Neural cell (in vitro differentiated cells): ENCODE measurements around the gene PTGS2. TPM values are rescaled to one million over a fixed set of nuclear protein-coding genes. Genes with fewer than 3 reads are reported as not detected.

Experiments
- H2AFZ ChIP-seq: fragments of 200-600, 300-800 bp; sonication (generic), shearing (Covaris generic); 2 replicates; pipeline ENCODE4 v1.6.0; 2014; ENCODE audit warnings: low read depth, mild to moderate bottlenecking, antibody characterized with exemption, low read length, moderate library complexity
- H3F3A ChIP-seq: fragments of 200-600 bp; shearing (Covaris generic); 2 replicates; pipeline ENCODE4 v1.6.1; 2016; ENCODE audit warnings: mild to moderate bottlenecking, moderate library complexity, mixed read lengths, antibody characterized with exemption, low read length; ENCODE audit not compliant: insufficient read depth, poor library complexity, severe bottlenecking
- H3K27ac ChIP-seq: fragments of 200-600, 300-800 bp; sonication (generic), shearing (Covaris generic); 2 replicates; pipeline ENCODE4 v1.5.1; 2014; ENCODE audit warnings: mild to moderate bottlenecking, low read length, moderate library complexity
- H3K27me3 ChIP-seq: fragments of 300-800, 200-600 bp; sonication (generic), shearing (Covaris generic); 2 replicates; pipeline ENCODE4 v1.6.0; 2014; ENCODE audit warnings: mild to moderate bottlenecking, low read depth, low read length, moderate library complexity; ENCODE audit not compliant: insufficient read depth
- H3K36me3 ChIP-seq: fragments of 300-800, 200-600 bp; sonication (generic), shearing (Covaris generic); 2 replicates; pipeline ENCODE4 v1.5.1; 2014; ENCODE audit warnings: mild to moderate bottlenecking, antibody characterized with exemption, low read length, moderate library complexity; ENCODE audit not compliant: insufficient read depth
- H3K4me2 ChIP-seq: fragments of 300-800, 200-600 bp; sonication (generic), shearing (Covaris generic); 2 replicates; pipeline ENCODE4 v1.6.0; 2014; ENCODE audit warnings: mild to moderate bottlenecking, low read length
- H3K4me3 ChIP-seq: fragments of 300-800, 200-600 bp; sonication (generic), shearing (Covaris generic); 2 replicates; pipeline ENCODE4 v1.5.1; 2014; ENCODE audit warnings: mild to moderate bottlenecking, low read length, moderate library complexity
- H3K79me2 ChIP-seq: fragments of 200-600 bp; shearing (Covaris generic); replicated peaks from 2 replicates; pipeline ENCODE4 v1.6.0; 2014; ENCODE audit warnings: mild to moderate bottlenecking, low read length, moderate library complexity; ENCODE audit not compliant: insufficient read depth
- H3K9ac ChIP-seq: fragments of 300-800, 200-600 bp; sonication (generic), shearing (Covaris generic); 2 replicates; pipeline ENCODE4 v1.6.1; 2016; ENCODE audit warnings: mild to moderate bottlenecking, low read length, mixed read lengths
- H3K9me2 ChIP-seq: fragments of 200-600 bp; shearing (Covaris generic); 2 replicates; pipeline ENCODE4 v1.6.1; 2016; ENCODE audit warnings: mild to moderate bottlenecking, low read length, mixed read lengths; ENCODE audit not compliant: insufficient read depth
- H3K9me3 ChIP-seq: fragments of 200-600, 300-800 bp; sonication (generic), shearing (Covaris generic); 2 replicates; pipeline ENCODE4 v1.6.1; 2016; ENCODE audit warnings: mild to moderate bottlenecking, mixed run types, low read length, moderate library complexity, mixed read lengths
- H4K20me1 ChIP-seq: fragments of 200-600 bp; shearing (Covaris generic); 2 replicates; pipeline ENCODE4 v1.6.1; 2016; ENCODE audit warnings: mild to moderate bottlenecking, mixed run types; ENCODE audit not compliant: insufficient read depth
- CTCF ChIP-seq: fragments of 450-650 bp; IDR thresholded peaks from 2 replicates; pipeline ENCODE4 v1.5.1; 2014; ENCODE audit warnings: antibody characterized with exemption, mild to moderate bottlenecking, moderate library complexity; ENCODE audit not compliant: poor library complexity, severe bottlenecking
- EP300 ChIP-seq: fragments of 450-650 bp; conservative IDR thresholded peaks from 2 replicates; pipeline ENCODE4 v1.6.1; 2014; ENCODE audit warnings: antibody characterized with exemption, mild to moderate bottlenecking, moderate library complexity; ENCODE audit not compliant: poor library complexity, severe bottlenecking
- EZH2 ChIP-seq: fragments of 200-600, 300-800 bp; shearing (Covaris generic), sonication (generic); IDR thresholded peaks from 2 replicates; pipeline ENCODE4 v1.6.1; 2014; ENCODE audit warnings: antibody characterized with exemption, low read length, borderline replicate concordance, mild to moderate bottlenecking; ENCODE audit not compliant: insufficient read depth, poor library complexity, severe bottlenecking
- MXI1 ChIP-seq: fragments of 450-650 bp; conservative IDR thresholded peaks from 2 replicates; pipeline ENCODE4 v1.6.1; 2014; ENCODE audit warnings: antibody characterized with exemption, mild to moderate bottlenecking; ENCODE audit not compliant: poor library complexity, severe bottlenecking
- POLR2AphosphoS5 ChIP-seq: IDR thresholded peaks from 2 replicates; pipeline ENCODE4 v1.6.1; 2012
- RAD21 ChIP-seq: fragments of 450-650 bp; conservative IDR thresholded peaks from 2 replicates; pipeline ENCODE4 v1.6.1; 2014; ENCODE audit warnings: antibody characterized with exemption, mild to moderate bottlenecking, moderate library complexity
- REST ChIP-seq: IDR thresholded peaks from 2 replicates; pipeline ENCODE4 v1.6.1; 2012; ENCODE audit warnings: borderline replicate concordance
- SMC3 ChIP-seq: fragments of 450-650 bp; conservative IDR thresholded peaks from 2 replicates; pipeline ENCODE4 v1.6.1; 2014; ENCODE audit warnings: antibody characterized with exemption, mild to moderate bottlenecking, moderate library complexity; ENCODE audit not compliant: poor library complexity
- TAF1 ChIP-seq: IDR thresholded peaks from 2 replicates; pipeline ENCODE4 v1.6.1; 2012; ENCODE audit warnings: low read depth
- polyA plus RNA-seq: library from polyadenylated mRNA; depleted of rRNA; stranded (reverse); fragments of >200 nt; gene quantifications from 2 replicates; pipeline ENCODE4 v1.2.3, GENCODE V29; 2014

Gene PTGS2
- polyA plus RNA-seq, 1 donor from 2014 or later = 0.25 TPM

- Histone ChIP-seq H3K27me3 (no peaks in the 10 kb centered on the region), H3K9me2 (no peaks in the 10 kb centered on the region), H3K27ac (no peak overlapping the region), H3F3A (no peaks in the 10 kb centered on the region), H4K20me1 (no peaks in the 10 kb centered on the region), H3K36me3 (no peaks in the 10 kb centered on the region), H3K4me2 (no peak overlapping the region), H3K9me3 (no peaks in the 10 kb centered on the region), H2AFZ (no peak overlapping the region), H3K79me2 (no peaks in the 10 kb centered on the region), H3K9ac (no peak overlapping the region), H3K4me3 (no peak overlapping the region)
- no peak for TF ChIP-seq EZH2
- TF ChIP-seq REST = no peak
- TF ChIP-seq TAF1 = no peak
- TF ChIP-seq CTCF = no peak
- no peak for TF ChIP-seq RAD21
- no peak for TF ChIP-seq MXI1
Measured at GRCh38 chr1:186662752-186663151, 17.5 kb downstream of the PTGS2 start.

- Histone ChIP-seq H3K79me2 (no peaks in the 10 kb centered on the region), H3K9ac (no peak overlapping the region)
- TF ChIP-seq EZH2 (no peak), SMC3 (no peak), EP300 (no peak)
Measured at GRCh38 chr1:186659890-186660341, 20.3 kb downstream of the PTGS2 start.

GRCh38 chr1:186658999-186659398 is 21.2 kb downstream of the PTGS2 start:
- Histone ChIP-seq H2AFZ (no peak overlapping the region), H3K27ac (no peak overlapping the region), H3K4me3 (no peak overlapping the region), H3K9ac (no peak overlapping the region), H3K27me3 (no peaks in the 10 kb centered on the region), H3F3A (no peaks in the 10 kb centered on the region), H3K9me2 (no peaks in the 10 kb centered on the region), H3K79me2 (no peaks in the 10 kb centered on the region), H4K20me1 (no peaks in the 10 kb centered on the region), H3K4me2 (no peak overlapping the region), H3K36me3 (no peaks in the 10 kb centered on the region), H3K9me3 (no peaks in the 10 kb centered on the region)
- TF ChIP-seq SMC3 = no peak
- TF ChIP-seq RAD21 = no peak
- no peak for TF ChIP-seq CTCF
- TF ChIP-seq POLR2AphosphoS5 = no peak
- TF ChIP-seq REST = no peak
- no peak for TF ChIP-seq EZH2

More at GRCh38 chr1:186659890-186660341, 20.3 kb downstream of the PTGS2 start:
- H2AFZ ChIP-seq = no peak overlapping the region
- H3K9me2 ChIP-seq = no peaks in the 10 kb centered on the region
- no peak overlapping the region for H3K4me2 ChIP-seq
- H3K4me3 ChIP-seq = no peak overlapping the region
- no peaks in the 10 kb centered on the region for H3K9me3 ChIP-seq
- H3K36me3 ChIP-seq = no peaks in the 10 kb centered on the region
- no peaks in the 10 kb centered on the region for H3F3A ChIP-seq
- H3K27me3 ChIP-seq = no peaks in the 10 kb centered on the region
- no peak overlapping the region for H3K27ac ChIP-seq
- H4K20me1 ChIP-seq = no peaks in the 10 kb centered on the region
